Measurements from ENCODE around the gene DHX15.

The DHX15 gene

DNA sequence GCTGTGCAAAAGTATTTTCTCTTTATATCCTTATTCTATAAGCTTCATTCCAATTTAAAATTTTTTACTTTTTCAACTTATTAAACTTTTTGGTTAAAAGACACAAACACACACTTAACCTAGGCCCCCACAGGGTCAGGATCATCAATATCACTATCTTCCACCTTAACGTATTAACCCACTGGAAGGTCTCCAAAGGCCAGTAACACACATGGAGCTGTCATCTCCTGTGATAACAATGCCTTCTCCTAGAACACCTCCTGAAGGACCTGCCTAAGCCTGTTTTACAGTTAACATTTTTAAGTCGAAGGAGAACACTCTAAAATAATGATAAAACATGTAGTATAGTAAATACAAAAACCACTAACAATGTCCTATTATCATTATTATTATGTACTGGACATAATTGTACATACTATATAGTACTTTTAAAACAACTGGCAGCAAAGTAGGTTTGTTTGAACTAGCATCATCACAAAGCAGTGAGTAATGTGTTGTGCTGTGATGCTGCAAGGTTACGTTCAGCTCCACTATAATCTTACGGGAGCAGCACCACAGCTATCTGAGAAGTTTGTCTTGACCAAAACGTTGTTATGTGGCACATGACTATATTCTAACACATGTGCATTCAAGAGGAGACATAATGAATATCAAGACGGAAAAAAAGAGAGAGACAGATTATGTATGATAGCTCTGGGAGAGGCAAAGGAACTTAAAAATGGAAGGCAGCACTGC lies 33.7 kb downstream of the DHX15 start:
- H3K4me3 Mint-ChIP-seq = no peak overlapping the region
- intact Hi-C loops (cut with micrococcal nuclease) = no loop called here
- no peaks in the 10 kb centered on the region for H3K9me3 Mint-ChIP-seq
- H3K4me1 Mint-ChIP-seq (ENCODE audit: low read depth) = peaks cover 2% of the 10 kb centered on the region
- H3K27me3 Mint-ChIP-seq = no peaks in the 10 kb centered on the region
- no peak overlapping the region for H3K27ac Mint-ChIP-seq
- peaks cover 72% of the 10 kb centered on the region for H3K36me3 Mint-ChIP-seq (ENCODE audit: low read depth)

DNA sequence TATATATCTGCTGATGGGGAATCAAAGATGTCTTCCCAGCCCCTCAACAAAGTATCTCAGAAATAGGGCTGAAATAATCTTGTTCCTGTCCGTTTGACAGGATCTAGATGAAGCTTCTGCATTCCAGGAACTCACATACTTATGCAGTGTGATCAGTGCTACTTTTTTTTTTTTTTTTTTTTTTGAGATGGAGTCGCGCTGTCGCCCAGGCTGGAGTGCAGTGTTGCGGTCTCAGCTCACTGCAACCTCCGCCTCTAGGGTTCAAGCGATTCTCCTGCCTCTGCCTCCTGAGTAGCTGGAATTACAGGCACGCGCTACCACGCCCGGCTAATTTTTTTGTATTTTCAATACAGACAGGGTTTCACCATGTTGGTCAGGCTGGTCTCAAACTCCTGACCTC lies 36.4 kb downstream of the DHX15 start:
- H3K27ac Mint-ChIP-seq = no peak overlapping the region
- no peaks in the 10 kb centered on the region for H3K4me1 Mint-ChIP-seq (ENCODE audit: low read depth)
- peaks cover 57% of the 10 kb centered on the region for H3K36me3 Mint-ChIP-seq (ENCODE audit: low read depth)
- H3K27me3 Mint-ChIP-seq = no peaks in the 10 kb centered on the region
- intact Hi-C loops (cut with micrococcal nuclease) = no loop called here
- no peaks in the 10 kb centered on the region for H3K9me3 Mint-ChIP-seq
- no peak overlapping the region for H3K4me3 Mint-ChIP-seq

GRCh38 chr4:24544208-24544988 lies 40.0 kb downstream of the DHX15 start:
- Mint-ChIP-seq H3K4me1 (ENCODE audit: low read depth) (no peaks in the 10 kb centered on the region), H3K27ac (no peak overlapping the region), H3K9me3 (no peaks in the 10 kb centered on the region), H3K27me3 (no peaks in the 10 kb centered on the region), H3K36me3 (ENCODE audit: low read depth) (peaks cover 72% of the 10 kb centered on the region), H3K4me3 (no peak overlapping the region)
- intact Hi-C loops (cut with micrococcal nuclease) = no loop called here

GRCh38 chr4:24537025-24537424 lies 47.3 kb downstream of the DHX15 start:
- Mint-ChIP-seq H3K4me3 (no peak overlapping the region), H3K27ac (no peak overlapping the region), H3K4me1 (ENCODE audit: low read depth) (no peaks in the 10 kb centered on the region), H3K27me3 (no peaks in the 10 kb centered on the region), H3K9me3 (no peaks in the 10 kb centered on the region), H3K36me3 (ENCODE audit: low read depth) (peaks cover 68% of the 10 kb centered on the region)
- intact Hi-C loops (cut with micrococcal nuclease) = loop anchor here (10.0 kb wide), 1 partner anchor 858 kb away; no protein-coding TSS in a partner anchor

- Mint-ChIP-seq H3K4me1 (ENCODE audit: low read depth) (no peaks in the 10 kb centered on the region), H3K36me3 (ENCODE audit: low read depth) (peaks cover 67% of the 10 kb centered on the region), H3K27ac (no peak overlapping the region), H3K27me3 (no peaks in the 10 kb centered on the region), H3K4me3 (no peak overlapping the region), H3K9me3 (no peaks in the 10 kb centered on the region)
- intact Hi-C loops (cut with micrococcal nuclease) = loop anchor here (10.0 kb wide), 1 partner anchor 859 kb away; no protein-coding TSS in a partner anchor
These were observed 49.0 kb downstream of the DHX15 start for GRCh38 chr4:24535399-24535798.

DNA sequence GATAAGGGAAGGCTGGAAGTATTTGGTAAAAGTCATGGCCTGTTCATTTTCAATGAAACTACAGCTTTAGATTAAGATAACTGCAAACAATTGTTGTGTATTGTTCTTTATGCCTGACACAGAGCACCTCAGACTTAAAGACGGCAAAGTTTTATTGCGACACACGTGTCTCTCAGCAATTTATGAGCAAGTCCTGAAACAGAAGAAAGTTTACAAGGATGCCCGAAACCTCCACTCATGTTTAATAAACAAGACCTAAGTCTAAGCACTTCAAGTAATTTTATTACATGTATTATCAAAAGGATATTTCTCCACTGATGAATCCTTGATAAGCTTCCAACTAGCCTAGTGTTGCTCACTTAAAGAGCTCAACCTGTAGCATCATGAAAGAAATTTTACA lies 51.0 kb downstream of the DHX15 start:
- Mint-ChIP-seq H3K4me1 (ENCODE audit: low read depth) (no peaks in the 10 kb centered on the region), H3K9me3 (no peaks in the 10 kb centered on the region), H3K36me3 (ENCODE audit: low read depth) (peaks cover 70% of the 10 kb centered on the region), H3K27me3 (no peaks in the 10 kb centered on the region), H3K4me3 (no peak overlapping the region), H3K27ac (no peak overlapping the region)
- intact Hi-C loops (cut with micrococcal nuclease) = loop anchor here (10.0 kb wide), 1 partner anchor 861 kb away; no protein-coding TSS in a partner anchor

DNA sequence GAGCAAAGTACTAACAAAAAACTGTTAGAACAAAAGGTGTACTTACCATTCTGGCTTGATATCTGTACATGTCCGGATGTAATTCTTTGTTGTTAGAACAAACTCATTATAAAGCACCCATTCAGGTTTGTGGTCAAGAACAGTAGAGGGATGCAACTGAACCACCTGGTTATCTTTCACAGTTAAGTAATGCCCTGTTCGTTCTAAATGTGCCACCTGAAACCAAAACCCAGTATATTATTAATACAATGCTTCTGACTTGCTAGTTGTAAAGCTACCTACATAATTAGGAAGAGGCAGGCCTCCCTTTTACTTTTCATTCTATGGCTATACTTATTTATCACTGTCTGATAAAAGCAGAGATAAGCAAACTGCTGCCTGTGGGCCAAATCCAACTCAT lies 54.8 kb downstream of the DHX15 start:
- H3K4me1 Mint-ChIP-seq (ENCODE audit: low read depth) = no peaks in the 10 kb centered on the region
- intact Hi-C loops (cut with micrococcal nuclease) = no loop called here
- H3K4me3 Mint-ChIP-seq = no peak overlapping the region
- H3K36me3 Mint-ChIP-seq (ENCODE audit: low read depth) = peaks cover 79% of the 10 kb centered on the region
- H3K27ac Mint-ChIP-seq = no peak overlapping the region
- H3K9me3 Mint-ChIP-seq = no peaks in the 10 kb centered on the region
- H3K27me3 Mint-ChIP-seq = no peaks in the 10 kb centered on the region

GRCh38 chr4:24527371-24527770 lies 57.0 kb downstream of the DHX15 start:
- intact Hi-C loops (cut with micrococcal nuclease) = no loop called here
- no peaks in the 10 kb centered on the region for H3K27me3 Mint-ChIP-seq
- H3K4me1 Mint-ChIP-seq (ENCODE audit: low read depth) = peaks cover 4% of the 10 kb centered on the region
- H3K4me3 Mint-ChIP-seq = no peak overlapping the region
- H3K9me3 Mint-ChIP-seq = no peaks in the 10 kb centered on the region
- no peak overlapping the region for H3K27ac Mint-ChIP-seq
- H3K36me3 Mint-ChIP-seq (ENCODE audit: low read depth) = peaks cover 86% of the 10 kb centered on the region

DNA sequence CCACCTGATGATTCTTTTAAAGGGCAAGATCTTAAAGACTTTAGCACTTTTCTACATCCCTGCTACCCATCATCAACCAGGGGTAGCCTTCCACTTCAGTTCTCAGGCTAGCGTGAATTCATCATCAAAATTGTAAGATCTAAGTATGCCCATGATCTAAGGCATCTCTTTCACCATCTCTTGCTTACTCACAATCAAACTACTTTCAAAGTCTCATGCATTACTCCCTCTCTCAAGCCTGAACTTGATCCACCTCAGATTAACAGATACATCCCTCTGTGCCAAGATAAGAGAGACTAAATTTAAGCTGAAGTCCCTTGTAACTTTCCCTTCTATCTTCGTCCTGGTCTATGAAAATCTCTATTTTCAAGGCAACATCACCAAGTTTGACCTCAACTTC lies 62.8 kb downstream of the DHX15 start:
- H3K4me3 Mint-ChIP-seq = no peak overlapping the region
- no peaks in the 10 kb centered on the region for H3K9me3 Mint-ChIP-seq
- peaks cover 77% of the 10 kb centered on the region for H3K36me3 Mint-ChIP-seq (ENCODE audit: low read depth)
- no peaks in the 10 kb centered on the region for H3K27me3 Mint-ChIP-seq
- intact Hi-C loops (cut with micrococcal nuclease) = no loop called here
- H3K4me1 Mint-ChIP-seq (ENCODE audit: low read depth) = peaks cover 10% of the 10 kb centered on the region
- H3K27ac Mint-ChIP-seq = no peak overlapping the region

- H3K27ac Mint-ChIP-seq = no peak overlapping the region
- no peaks in the 10 kb centered on the region for H3K27me3 Mint-ChIP-seq
- peaks cover 69% of the 10 kb centered on the region for H3K36me3 Mint-ChIP-seq (ENCODE audit: low read depth)
These were observed 64.7 kb downstream of the DHX15 start for GRCh38 chr4:24519649-24520048.

GRCh38 chr4:24517676-24518075 lies 66.7 kb downstream of the DHX15 start:
- Mint-ChIP-seq H3K27me3 (no peaks in the 10 kb centered on the region), H3K4me3 (no peak overlapping the region), H3K9me3 (no peaks in the 10 kb centered on the region), H3K36me3 (ENCODE audit: low read depth) (peaks cover 54% of the 10 kb centered on the region), H3K27ac (no peak overlapping the region), H3K4me1 (ENCODE audit: low read depth) (peaks cover 9% of the 10 kb centered on the region)
- intact Hi-C loops (cut with micrococcal nuclease) = no loop called here

More at GRCh38 chr4:24519649-24520048, 64.7 kb downstream of the DHX15 start:
- Mint-ChIP-seq H3K9me3 (no peaks in the 10 kb centered on the region), H3K4me3 (no peak overlapping the region), H3K4me1 (ENCODE audit: low read depth) (peaks cover 10% of the 10 kb centered on the region)
- intact Hi-C loops (cut with micrococcal nuclease) = no loop called here

GRCh38 chr4:24516926-24517325 lies 67.4 kb downstream of the DHX15 start:
- Mint-ChIP-seq H3K4me3 (no peak overlapping the region), H3K36me3 (ENCODE audit: low read depth) (peaks cover 46% of the 10 kb centered on the region), H3K27me3 (no peaks in the 10 kb centered on the region), H3K27ac (no peak overlapping the region), H3K9me3 (no peaks in the 10 kb centered on the region), H3K4me1 (ENCODE audit: low read depth) (peaks cover 6% of the 10 kb centered on the region)
- intact Hi-C loops (cut with micrococcal nuclease) = no loop called here

DNA sequence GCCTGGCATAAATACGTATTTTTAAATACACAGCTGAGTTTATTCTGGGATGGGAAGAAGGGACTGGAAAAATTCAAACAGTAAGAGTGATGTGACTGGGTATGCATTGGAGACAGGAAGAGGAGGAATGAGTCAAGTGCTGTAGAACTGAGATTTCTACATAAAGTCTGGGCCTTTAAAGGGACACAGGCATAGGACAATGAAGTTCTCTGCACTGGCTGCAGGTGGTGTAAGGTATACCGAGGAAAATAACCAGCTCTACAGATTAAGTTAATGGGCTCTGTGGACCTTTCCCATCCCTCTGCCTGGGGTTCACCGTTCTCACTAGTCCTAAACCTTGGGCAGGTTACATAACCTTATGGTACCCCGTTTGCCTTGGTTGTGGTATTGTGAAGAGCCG lies 68.7 kb downstream of the DHX15 start:
- Mint-ChIP-seq H3K4me3 (no peak overlapping the region), H3K4me1 (ENCODE audit: low read depth) (peaks cover 6% of the 10 kb centered on the region), H3K9me3 (no peaks in the 10 kb centered on the region), H3K36me3 (ENCODE audit: low read depth) (peaks cover 37% of the 10 kb centered on the region), H3K27ac (no peak overlapping the region), H3K27me3 (no peaks in the 10 kb centered on the region)
- intact Hi-C loops (cut with micrococcal nuclease) = no loop called here

DNA sequence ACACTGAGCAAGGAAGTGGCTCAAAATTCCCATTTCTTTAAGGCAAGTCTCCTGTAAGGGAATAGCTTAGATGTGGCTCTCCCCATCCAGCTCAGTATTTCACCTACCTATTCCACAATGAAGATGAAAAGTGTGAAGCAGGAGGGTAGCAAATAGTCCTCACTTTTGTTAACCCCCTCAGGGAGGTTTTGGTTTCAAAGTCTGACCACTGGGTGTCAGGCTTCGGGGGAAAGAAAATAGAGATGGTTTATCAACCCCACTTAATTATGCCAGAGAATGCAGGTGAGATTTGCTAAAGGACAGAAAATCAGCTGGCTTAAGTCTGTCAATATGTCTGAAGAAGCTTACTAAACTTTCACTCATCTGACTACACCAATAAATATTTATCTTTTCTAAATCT lies 69.5 kb downstream of the DHX15 start:
- Mint-ChIP-seq H3K27ac (no peak overlapping the region), H3K4me3 (no peak overlapping the region), H3K27me3 (no peaks in the 10 kb centered on the region), H3K9me3 (no peaks in the 10 kb centered on the region), H3K4me1 (ENCODE audit: low read depth) (peaks cover 2% of the 10 kb centered on the region), H3K36me3 (ENCODE audit: low read depth) (peaks cover 33% of the 10 kb centered on the region)
- intact Hi-C loops (cut with micrococcal nuclease) = no loop called here
